Endometrium (tissue), 2 donors: ENCODE measurements around the gene LANCL2.
A peak's percentile ranks its signal among the peaks of the same experiment; 100 is the strongest.
"Not testable (repeated sequence)": the region's sequence is repeated elsewhere in the genome, so short reads cannot be mapped to it uniquely, and the experiment has no call there.

Source experiments
- FAIRE-seq: peaks from 2 replicates; lab custom pipeline; 2012; peaks lifted over from hg19 to GRCh38; lab: Jason Lieb, UNC
- donor health status: control.
- donor health status: control.

Gene LANCL2

GRCh38 chr7:55405856-55406541, 40.9 kb downstream of the LANCL2 start:
- no peak for FAIRE-seq

- FAIRE-seq: no peak
Observed at GRCh38 chr7:55409482-55410225, 44.5 kb downstream of the LANCL2 start.

GRCh38 chr7:55410667-55411239, 45.6 kb downstream of the LANCL2 start:
- FAIRE-seq: no peak

- FAIRE-seq: no peak
Observed at GRCh38 chr7:55411844-55412243, 46.7 kb downstream of the LANCL2 start.

- no peak for FAIRE-seq
Observed at GRCh38 chr7:55413442-55413841, 48.3 kb downstream of the LANCL2 start.

GRCh38 chr7:55415173-55415778, 50.1 kb downstream of the LANCL2 start:
- FAIRE-seq: peak; percentile 83

- not testable (repeated sequence) for FAIRE-seq
Observed at GRCh38 chr7:55417456-55417855, 52.3 kb downstream of the LANCL2 start.

GRCh38 chr7:55420530-55420929, 55.4 kb downstream of the LANCL2 start:
- FAIRE-seq: peak; percentile 98

- no peak for FAIRE-seq
Observed at GRCh38 chr7:55423277-55423711, 58.2 kb downstream of the LANCL2 start.

- no peak for FAIRE-seq
Observed at GRCh38 chr7:55423891-55424290, 58.8 kb downstream of the LANCL2 start.

- no peak for FAIRE-seq
Observed at GRCh38 chr7:55425141-55425752, 60.1 kb downstream of the LANCL2 start.

GRCh38 chr7:55426676-55427075, 61.5 kb downstream of the LANCL2 start:
- FAIRE-seq: no peak

GRCh38 chr7:55427342-55427741, 62.2 kb downstream of the LANCL2 start:
- no peak for FAIRE-seq

- no peak for FAIRE-seq
Observed at GRCh38 chr7:55427800-55428199, 62.7 kb downstream of the LANCL2 start.

- no peak for FAIRE-seq
Observed at GRCh38 chr7:55429835-55430499, 64.8 kb downstream of the LANCL2 start.

- FAIRE-seq: no peak
Observed at GRCh38 chr7:55431898-55432297, 66.8 kb downstream of the LANCL2 start.

GRCh38 chr7:55432506-55432905, 67.4 kb downstream of the LANCL2 start:
- no peak for FAIRE-seq

GRCh38 chr7:55432939-55433784, 68.0 kb downstream of the LANCL2 start:
- no peak for FAIRE-seq

GRCh38 chr7:55435466-55435865, 70.3 kb downstream of the LANCL2 start:
- no peak for FAIRE-seq

GRCh38 chr7:55436457-55436856, 71.3 kb downstream of the LANCL2 start:
- no peak for FAIRE-seq

- no peak for FAIRE-seq
Observed at GRCh38 chr7:55437375-55437774, 72.2 kb downstream of the LANCL2 start.
